ENCODE measurements around the gene PPP1R36. TPM values are rescaled to one million over a fixed set of nuclear protein-coding genes. Genes with fewer than 3 reads are reported as not detected.
A peak's percentile ranks its signal among the peaks of the same experiment; 100 is the strongest.

PPP1R36 gene
- total RNA-seq, 1 experiment from 2014 or later: not detected

GRCh38 chr14:64604001-64604400 lies 54.2 kb downstream of the PPP1R36 start:
- POLR2A ChIA-PET (ENCODE audit: unreplicated experiment): no interaction called here
- Histone ChIP-seq H3K4me3 (no peak overlapping the region), H3K4me1 (replicated peaks; ENCODE audit: insufficient read depth) (peaks cover 8% of the 10 kb centered on the region; the same call in 1 of the 2 replicates), H3F3A (ENCODE audit: insufficient read depth, low read depth) (0 out of 2 replicates have a peak, but pooled peaks cover 3% of the 10 kb centered on the region), H3K36me3 (ENCODE audit: low read depth) (no peaks in the 10 kb centered on the region), H3K9me3 (ENCODE audit: insufficient read depth, low read depth) (no peaks in the 10 kb centered on the region), H3K27me3 (ENCODE audit: insufficient read depth, low read depth) (no peaks in the 10 kb centered on the region), H3K27ac (no peak overlapping the region), H3K79me2 (ENCODE audit: low read depth) (no peaks in the 10 kb centered on the region), H2AFZ (no peak overlapping the region), H3K9me2 (ENCODE audit: insufficient read depth) (no peaks in the 10 kb centered on the region), H4K20me1 (ENCODE audit: insufficient read depth) (no peaks in the 10 kb centered on the region), H3K4me2 (no peak overlapping the region)
- no peak for DNase-seq
- CTCF ChIA-PET: no interaction called here
- intact Hi-C loops (cut with micrococcal nuclease; ENCODE audit: unreplicated experiment): no loop called here
- TF ChIP-seq EZH2 (IDR thresholded peaks at IDR 0.05; ENCODE audit: low read depth): no peak
- TF ChIP-seq, protein P1, sequence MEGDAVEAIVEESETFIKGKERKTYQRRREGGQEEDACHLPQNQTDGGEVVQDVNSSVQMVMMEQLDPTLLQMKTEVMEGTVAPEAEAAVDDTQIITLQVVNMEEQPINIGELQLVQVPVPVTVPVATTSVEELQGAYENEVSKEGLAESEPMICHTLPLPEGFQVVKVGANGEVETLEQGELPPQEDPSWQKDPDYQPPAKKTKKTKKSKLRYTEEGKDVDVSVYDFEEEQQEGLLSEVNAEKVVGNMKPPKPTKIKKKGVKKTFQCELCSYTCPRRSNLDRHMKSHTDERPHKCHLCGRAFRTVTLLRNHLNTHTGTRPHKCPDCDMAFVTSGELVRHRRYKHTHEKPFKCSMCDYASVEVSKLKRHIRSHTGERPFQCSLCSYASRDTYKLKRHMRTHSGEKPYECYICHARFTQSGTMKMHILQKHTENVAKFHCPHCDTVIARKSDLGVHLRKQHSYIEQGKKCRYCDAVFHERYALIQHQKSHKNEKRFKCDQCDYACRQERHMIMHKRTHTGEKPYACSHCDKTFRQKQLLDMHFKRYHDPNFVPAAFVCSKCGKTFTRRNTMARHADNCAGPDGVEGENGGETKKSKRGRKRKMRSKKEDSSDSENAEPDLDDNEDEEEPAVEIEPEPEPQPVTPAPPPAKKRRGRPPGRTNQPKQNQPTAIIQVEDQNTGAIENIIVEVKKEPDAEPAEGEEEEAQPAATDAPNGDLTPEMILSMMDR (conservative IDR thresholded peaks at IDR 0.05): no peak
- BruUV-seq (replicated peaks): no TSS peak

GRCh38 chr14:64604881-64605280 lies 55.1 kb downstream of the PPP1R36 start:
- no peak for DNase-seq
- H2AFZ ChIP-seq: no peak overlapping the region
- ChIA-PET POLR2A (ENCODE audit: unreplicated experiment) (no interaction called here), CTCF (no interaction called here)
- BruUV-seq (replicated peaks): no TSS peak
- no peaks in the 10 kb centered on the region for H3K36me3 ChIP-seq (ENCODE audit: low read depth)
- H3K4me2 ChIP-seq: no peak overlapping the region
- no peaks in the 10 kb centered on the region for H3K9me3 ChIP-seq (ENCODE audit: insufficient read depth, low read depth)
- H4K20me1 ChIP-seq (ENCODE audit: insufficient read depth): no peaks in the 10 kb centered on the region
- H3K27me3 ChIP-seq (ENCODE audit: insufficient read depth, low read depth): no peaks in the 10 kb centered on the region
- H3K27ac ChIP-seq: no peak overlapping the region
- H3K9me2 ChIP-seq (ENCODE audit: insufficient read depth): no peaks in the 10 kb centered on the region
- no peak overlapping the region for H3K4me3 ChIP-seq
- H3F3A ChIP-seq (ENCODE audit: insufficient read depth, low read depth): 0 out of 2 replicates have a peak, but pooled peaks cover 3% of the 10 kb centered on the region
- H3K79me2 ChIP-seq (ENCODE audit: low read depth): no peaks in the 10 kb centered on the region
- peaks cover 8% of the 10 kb centered on the region; the same call in 1 of the 2 replicates for H3K4me1 ChIP-seq (replicated peaks; ENCODE audit: insufficient read depth)
- TF ChIP-seq, protein P1 (conservative IDR thresholded peaks at IDR 0.05): no peak
- TF ChIP-seq EZH2 (IDR thresholded peaks at IDR 0.05; ENCODE audit: low read depth): no peak
- intact Hi-C loops (cut with micrococcal nuclease; ENCODE audit: unreplicated experiment): no loop called here

DNA sequence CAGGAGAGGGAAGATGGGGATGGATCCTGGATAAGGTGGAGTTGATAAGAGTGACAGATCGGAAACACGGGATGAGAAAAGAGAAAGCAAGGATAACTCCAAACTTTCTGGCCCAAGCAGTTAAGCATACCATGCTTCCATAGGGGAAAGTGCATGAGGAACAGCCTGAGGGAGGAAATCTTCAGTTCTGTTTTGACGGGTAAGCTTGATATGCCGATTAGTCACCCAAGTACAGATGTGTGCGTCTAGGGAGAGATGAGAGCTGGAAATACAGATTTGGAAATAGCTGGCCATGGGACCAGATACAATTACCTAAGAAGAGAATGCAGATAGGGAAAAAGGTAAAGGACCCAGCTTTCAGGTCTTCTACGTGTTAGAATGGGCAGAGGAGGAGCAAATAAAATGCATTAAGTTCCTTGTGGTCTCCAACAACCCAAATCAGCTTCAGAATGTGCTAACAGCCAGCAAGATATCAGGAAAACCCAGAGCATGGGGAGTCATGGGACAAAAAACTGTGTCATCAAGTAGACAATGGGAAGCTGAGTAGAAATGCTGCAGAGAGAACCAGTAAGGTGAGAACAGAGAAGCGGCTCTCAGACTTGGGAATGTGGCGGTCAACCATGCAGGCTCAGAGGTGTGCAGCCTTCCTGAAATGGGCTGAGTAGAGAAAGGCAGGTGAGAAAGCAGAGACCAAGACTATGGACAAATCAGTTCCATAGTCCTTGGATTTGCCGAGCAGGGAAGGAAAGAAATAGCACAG lies 56.3 kb downstream of the PPP1R36 start:
- TF ChIP-seq, protein P1 (conservative IDR thresholded peaks at IDR 0.05): no peak
- TF ChIP-seq EZH2 (IDR thresholded peaks at IDR 0.05; ENCODE audit: low read depth): no peak
- intact Hi-C loops (cut with micrococcal nuclease; ENCODE audit: unreplicated experiment): no loop called here
- Histone ChIP-seq H3K4me1 (replicated peaks; ENCODE audit: insufficient read depth) (peaks cover 8% of the 10 kb centered on the region), H2AFZ (peak overlapping the region; percentile 6; the same call in 1 of the 2 replicates), H3K4me2 (no peak overlapping the region; the same call in 1 of the 2 replicates), H3K9me2 (ENCODE audit: insufficient read depth) (no peaks in the 10 kb centered on the region), H4K20me1 (ENCODE audit: insufficient read depth) (no peaks in the 10 kb centered on the region), H3K36me3 (ENCODE audit: low read depth) (no peaks in the 10 kb centered on the region), H3K79me2 (ENCODE audit: low read depth) (no peaks in the 10 kb centered on the region), H3K4me3 (no peak overlapping the region), H3K9me3 (ENCODE audit: insufficient read depth, low read depth) (no peaks in the 10 kb centered on the region), H3K27ac (no peak overlapping the region), H3K27me3 (ENCODE audit: insufficient read depth, low read depth) (no peaks in the 10 kb centered on the region), H3F3A (ENCODE audit: insufficient read depth, low read depth) (peaks cover 3% of the 10 kb centered on the region; the same call in 1 of the 2 replicates)
- DNase-seq: no peak
- BruUV-seq (replicated peaks): no TSS peak
- ChIA-PET POLR2A (ENCODE audit: unreplicated experiment) (no interaction called here), CTCF (interaction anchor here (0.6 kb wide), 1 partner anchor 262 kb away, joined by 4 read pairs; no protein-coding TSS in a partner anchor)

Measured in PC-9 (cell line).